Measurements from ENCODE around the gene VPS39. TPM values are rescaled to one million over a fixed set of nuclear protein-coding genes. Genes with fewer than 3 reads are reported as not detected.

VPS39 gene
- total RNA-seq, 2 donors from 2014 or later: 56.0 to 56.2 TPM

GRCh38 chr15:42111924-42112323 is 96.2 kb downstream of the VPS39 start:
- ATAC-seq (no peak), DNase-seq (no peak)
- intact Hi-C loops (cut with DNase I, micrococcal nuclease): no loop called here

- no peak for DNase-seq
- intact Hi-C loops (cut with DNase I, micrococcal nuclease): no loop called here
- no peak for ATAC-seq
These were observed 97.7 kb downstream of the VPS39 start for GRCh38 chr15:42110367-42110766.

- DNase-seq (no peak), ATAC-seq (no peak)
- intact Hi-C loops (cut with DNase I, micrococcal nuclease): no loop called here
These were observed 99.3 kb downstream of the VPS39 start for GRCh38 chr15:42108806-42109205.

Small RNA genes lying within 50 kb of the gene (microRNA-seq; reads per million reads assigned to microRNA genes)
- gene MIR627: 28.8 to 66.6 reads per million in 2 donors

Other genes starting within 250 kb of the VPS39 start
- 10 to 100 TPM; 42.7 to 44.3 TPM for gene EHD4, start 235.7 kb downstream of the VPS39 start, total RNA-seq
- not detected for gene PLA2G4E, start 187.3 kb downstream of the VPS39 start, total RNA-seq
- under 1 TPM; 0.18 to 0.31 TPM for gene PLA2G4D, start 113.7 kb downstream of the VPS39 start, total RNA-seq
- gene PLA2G4F, start 51.7 kb downstream of the VPS39 start, total RNA-seq: 10 to 100 TPM; 44.1 to 73.5 TPM
- 10 to 100 TPM; 49.8 to 53.4 TPM for gene GANC, start 64.9 kb upstream of the VPS39 start, total RNA-seq
- gene TMEM87A, start 65.1 kb upstream of the VPS39 start, total RNA-seq: 100 to 1,000 TPM in 1 of 2 donors, 10 to 100 TPM in 1; 82.8 to 104 TPM
- gene CAPN3, start 151.2 kb upstream of the VPS39 start, total RNA-seq: 10 to 100 TPM; 12.9 to 13.8 TPM